A549 (cell line): ENCODE measurements around the gene KDM1B.

Experiments used
- BHLHE40 ChIP-seq: IDR thresholded peaks from 2 replicates; pipeline ENCODE4 v1.6.1; 2012; ENCODE audit warnings: low read depth, low read length, inconsistent platforms
- JUN ChIP-seq, 2 experiments: fragments of >200 bp; sonication (Bioruptor Twin); formaldehyde crosslinking; IDR thresholded peaks; 2 replicates in 1 of 2; 3 replicates in 1 of 2; pipeline ENCODE4 v1.6.1; 2016 to 2017
- TF ChIP-seq, protein P1 (sequence below): fragments of >200 bp; sonication (Bioruptor Twin); formaldehyde crosslinking; IDR thresholded peaks from 3 replicates; pipeline ENCODE4 v1.5.1; 2016
- TF ChIP-seq, protein P2 (sequence below): fragments of >200 bp; sonication (Bioruptor Twin); formaldehyde crosslinking; IDR thresholded peaks from 3 replicates; pipeline ENCODE4 v1.6.1; 2016

DNA sequence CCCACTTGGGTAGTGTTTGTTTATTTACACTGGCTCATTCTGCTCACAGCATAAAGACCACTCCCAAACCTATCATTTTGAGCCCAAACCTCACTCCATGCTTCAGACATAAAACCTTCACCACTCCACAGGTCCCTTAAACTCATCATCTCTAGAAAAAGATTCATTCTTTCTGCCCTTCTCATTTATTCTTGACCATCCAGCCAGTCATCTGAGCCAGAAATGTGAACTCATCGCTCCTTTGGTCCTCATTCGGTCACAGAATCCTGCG, 12.7 kb upstream of the KDM1B start:
- TF ChIP-seq, protein P1, sequence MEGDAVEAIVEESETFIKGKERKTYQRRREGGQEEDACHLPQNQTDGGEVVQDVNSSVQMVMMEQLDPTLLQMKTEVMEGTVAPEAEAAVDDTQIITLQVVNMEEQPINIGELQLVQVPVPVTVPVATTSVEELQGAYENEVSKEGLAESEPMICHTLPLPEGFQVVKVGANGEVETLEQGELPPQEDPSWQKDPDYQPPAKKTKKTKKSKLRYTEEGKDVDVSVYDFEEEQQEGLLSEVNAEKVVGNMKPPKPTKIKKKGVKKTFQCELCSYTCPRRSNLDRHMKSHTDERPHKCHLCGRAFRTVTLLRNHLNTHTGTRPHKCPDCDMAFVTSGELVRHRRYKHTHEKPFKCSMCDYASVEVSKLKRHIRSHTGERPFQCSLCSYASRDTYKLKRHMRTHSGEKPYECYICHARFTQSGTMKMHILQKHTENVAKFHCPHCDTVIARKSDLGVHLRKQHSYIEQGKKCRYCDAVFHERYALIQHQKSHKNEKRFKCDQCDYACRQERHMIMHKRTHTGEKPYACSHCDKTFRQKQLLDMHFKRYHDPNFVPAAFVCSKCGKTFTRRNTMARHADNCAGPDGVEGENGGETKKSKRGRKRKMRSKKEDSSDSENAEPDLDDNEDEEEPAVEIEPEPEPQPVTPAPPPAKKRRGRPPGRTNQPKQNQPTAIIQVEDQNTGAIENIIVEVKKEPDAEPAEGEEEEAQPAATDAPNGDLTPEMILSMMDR: no peak
- TF ChIP-seq, protein P2, sequence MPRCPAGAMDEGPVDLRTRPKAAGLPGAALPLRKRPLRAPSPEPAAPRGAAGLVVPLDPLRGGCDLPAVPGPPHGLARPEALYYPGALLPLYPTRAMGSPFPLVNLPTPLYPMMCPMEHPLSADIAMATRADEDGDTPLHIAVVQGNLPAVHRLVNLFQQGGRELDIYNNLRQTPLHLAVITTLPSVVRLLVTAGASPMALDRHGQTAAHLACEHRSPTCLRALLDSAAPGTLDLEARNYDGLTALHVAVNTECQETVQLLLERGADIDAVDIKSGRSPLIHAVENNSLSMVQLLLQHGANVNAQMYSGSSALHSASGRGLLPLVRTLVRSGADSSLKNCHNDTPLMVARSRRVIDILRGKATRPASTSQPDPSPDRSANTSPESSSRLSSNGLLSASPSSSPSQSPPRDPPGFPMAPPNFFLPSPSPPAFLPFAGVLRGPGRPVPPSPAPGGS: no peak
- no peak for TF ChIP-seq JUN (IDR thresholded peaks at IDR 0.05)
- no peak for TF ChIP-seq BHLHE40
